ENCODE results near the gene OR5AU1.
A peak's percentile ranks its signal among the peaks of the same experiment; 100 is the strongest.
"Not testable (repeated sequence)": the region's sequence is repeated elsewhere in the genome, so short reads cannot be mapped to it uniquely, and the experiment has no call there.

Gene OR5AU1

GRCh38 chr14:21169573-21169972 is 13.7 kb upstream of the OR5AU1 start:
- no peak for ATAC-seq

DNA sequence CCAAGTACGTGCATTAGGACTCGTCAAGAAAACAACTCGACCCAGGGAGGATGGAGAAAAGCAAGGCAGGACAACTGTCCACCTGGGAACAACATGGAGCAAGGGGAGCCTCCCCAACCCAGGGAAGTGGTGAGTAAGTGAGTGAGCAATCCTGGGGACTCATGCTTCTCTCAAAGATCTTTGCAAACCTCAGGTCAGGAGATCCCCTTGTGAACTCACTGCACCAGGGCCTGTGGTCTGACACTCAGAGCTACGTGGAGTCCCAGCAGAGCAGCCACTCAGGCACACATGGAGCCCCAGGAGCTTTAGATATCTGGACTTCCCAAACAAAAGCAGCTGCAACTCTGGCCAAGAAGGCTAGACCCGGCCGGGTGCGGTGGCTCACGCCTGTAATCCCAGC is 12.2 kb upstream of the OR5AU1 start:
- no peak for ATAC-seq

- ATAC-seq, result not testable (repeated sequence)
These were observed 9.8 kb upstream of the OR5AU1 start for GRCh38 chr14:21165670-21166069.

- ATAC-seq, result not testable (repeated sequence)
These were observed 9.2 kb upstream of the OR5AU1 start for GRCh38 chr14:21165002-21165605.

DNA sequence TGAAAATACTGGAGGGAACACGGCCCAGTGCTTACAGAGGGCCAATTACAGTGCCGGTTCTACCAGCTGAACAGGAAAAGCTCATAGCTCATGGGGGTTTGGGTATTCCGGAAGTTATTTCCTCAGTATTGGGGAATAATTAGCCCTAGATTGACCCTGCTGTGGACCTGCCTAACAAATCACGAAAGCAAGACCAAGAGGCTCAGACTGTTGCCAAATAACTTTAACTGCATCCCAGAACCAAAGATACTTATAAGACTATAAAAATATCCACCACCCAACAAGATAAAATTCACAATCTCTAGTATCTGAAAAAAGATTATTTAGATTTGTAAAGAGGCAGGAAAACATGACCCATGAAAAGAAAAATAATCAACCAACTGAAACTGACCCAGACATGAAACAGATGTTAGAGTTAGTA is 8.0 kb upstream of the OR5AU1 start:
- no peak for ATAC-seq

DNA sequence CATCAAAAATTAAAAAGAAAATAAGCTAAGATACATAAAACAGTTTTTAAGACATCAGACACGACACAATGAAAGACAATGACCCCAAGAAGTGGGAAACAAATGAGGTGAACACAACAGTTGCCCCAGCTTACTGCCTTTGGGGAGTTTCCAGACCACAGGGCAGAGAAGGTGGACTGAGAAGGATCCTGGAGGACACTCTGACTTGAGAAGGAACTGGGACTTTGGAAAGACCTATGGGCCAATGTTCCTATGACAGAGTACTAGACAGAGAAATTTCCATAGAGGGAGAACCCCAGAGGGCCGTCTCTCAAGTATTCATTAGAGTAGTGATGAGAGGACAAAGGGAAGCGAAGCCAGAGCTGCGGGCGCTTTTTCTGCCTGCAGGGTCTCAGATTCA is 6.2 kb upstream of the OR5AU1 start:
- no peak for ATAC-seq

- no peak for ATAC-seq
These were observed 4.3 kb upstream of the OR5AU1 start for GRCh38 chr14:21160061-21160610.

DNA sequence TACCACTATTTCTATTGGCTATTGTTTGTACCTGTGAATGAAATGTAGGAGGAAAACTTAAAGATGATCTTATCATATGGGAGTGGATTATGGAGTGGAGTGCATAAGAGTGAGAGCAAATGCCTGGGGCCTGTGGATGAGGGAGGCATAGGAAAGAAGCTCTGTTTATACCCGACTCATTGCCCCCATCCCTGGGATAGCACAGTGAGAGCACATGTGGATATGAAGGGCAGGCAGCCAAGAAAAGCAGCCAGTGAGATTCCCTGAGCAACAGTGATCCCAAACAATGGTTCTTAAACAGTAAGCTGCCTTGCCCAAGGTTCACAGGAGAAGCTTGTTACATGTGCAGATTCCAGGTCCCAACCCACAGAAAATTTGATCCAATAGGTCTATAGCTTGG is 2.3 kb upstream of the OR5AU1 start:
- not testable (repeated sequence) for ATAC-seq

- no peak for ATAC-seq
These were observed 6.1 kb downstream of the OR5AU1 start for GRCh38 chr14:21149641-21150367.

DNA sequence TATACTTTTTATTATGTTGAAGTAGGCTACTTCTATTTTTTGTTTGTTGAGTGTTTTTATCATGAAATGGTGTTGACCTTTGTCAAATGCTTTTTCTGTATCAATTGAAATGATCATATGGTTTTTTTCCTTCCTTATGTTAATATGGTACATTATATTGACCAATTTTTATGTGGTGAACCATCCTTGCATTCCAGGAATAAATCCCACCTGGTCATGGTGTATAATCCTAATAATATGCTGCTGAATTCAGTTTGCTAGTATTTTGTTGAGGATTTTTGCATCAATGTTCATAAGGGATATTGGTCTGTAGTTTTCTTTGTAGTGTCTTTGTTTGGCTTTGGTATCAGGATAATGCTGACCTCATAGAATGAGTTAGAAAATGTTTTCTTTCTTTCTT is 10.4 kb downstream of the OR5AU1 start:
- no peak for ATAC-seq

GRCh38 chr14:21142357-21142756 is 13.5 kb downstream of the OR5AU1 start:
- no peak for ATAC-seq

GRCh38 chr14:21136024-21136423 is 19.8 kb downstream of the OR5AU1 start:
- no peak for ATAC-seq

DNA sequence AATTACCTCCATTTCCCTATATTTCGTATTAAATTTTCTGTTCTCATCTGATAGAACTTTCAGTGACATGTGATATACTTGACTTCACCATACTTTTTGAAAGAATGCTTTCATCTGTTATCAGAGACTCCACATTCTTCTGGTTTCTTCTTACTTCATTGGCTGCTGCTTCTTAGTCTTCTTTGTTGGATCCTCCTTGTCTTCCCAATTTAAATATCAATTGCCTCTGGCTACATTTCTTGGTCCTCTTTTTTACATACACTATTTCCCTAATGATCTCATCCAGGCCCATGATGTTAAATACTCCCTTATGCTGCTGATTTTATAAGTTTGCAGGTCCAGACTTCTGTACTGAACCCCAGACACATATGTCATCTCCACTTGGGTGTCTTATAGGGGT is 22.0 kb downstream of the OR5AU1 start:
- no peak for ATAC-seq

GRCh38 chr14:21123429-21123828 is 32.4 kb downstream of the OR5AU1 start:
- no peak for ATAC-seq

- peak in 1 of 2 donors; percentile 33 for ATAC-seq
These were observed 34.7 kb downstream of the OR5AU1 start for GRCh38 chr14:21121122-21121521.

GRCh38 chr14:21120686-21121085 is 35.2 kb downstream of the OR5AU1 start:
- ATAC-seq, result no peak

DNA sequence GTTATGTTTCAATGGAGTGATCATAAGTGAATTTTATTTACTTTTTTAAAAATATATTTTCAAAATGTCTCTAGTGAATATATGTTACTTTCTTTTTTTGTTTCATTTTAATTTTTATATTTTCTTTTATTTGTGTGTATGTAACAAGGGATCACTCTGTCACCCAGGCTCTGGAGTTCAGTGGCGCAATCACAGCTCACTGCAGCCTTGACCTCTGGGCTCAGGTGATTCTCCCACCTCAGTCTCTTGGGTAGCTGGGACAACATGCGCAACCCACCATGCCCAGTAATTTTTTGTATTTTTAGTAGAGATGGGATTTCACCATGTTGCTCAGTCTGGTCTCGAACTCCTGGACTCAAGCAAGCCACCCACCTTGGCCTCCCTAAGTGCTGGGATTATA is 36.9 kb downstream of the OR5AU1 start:
- ATAC-seq, result no peak

DNA sequence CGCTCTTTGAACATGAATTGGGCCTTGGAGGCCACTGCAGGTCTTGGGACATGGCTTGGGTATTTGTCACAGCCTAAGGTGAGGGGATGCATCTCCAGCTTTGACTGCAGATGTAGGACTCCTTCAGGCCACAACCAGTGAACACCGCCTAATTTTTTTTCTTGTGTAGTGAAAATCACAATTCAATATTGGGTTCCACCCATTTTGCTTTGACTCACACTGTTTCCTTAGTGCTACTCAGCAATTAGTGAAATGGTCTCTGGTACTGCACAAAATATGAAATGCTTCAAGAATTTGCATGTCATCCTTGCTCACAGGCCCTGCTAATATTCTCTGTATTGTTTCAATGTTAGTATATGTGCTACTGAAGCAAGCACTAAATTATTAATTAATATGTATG is 42.5 kb downstream of the OR5AU1 start:
- ATAC-seq, result no peak

DNA sequence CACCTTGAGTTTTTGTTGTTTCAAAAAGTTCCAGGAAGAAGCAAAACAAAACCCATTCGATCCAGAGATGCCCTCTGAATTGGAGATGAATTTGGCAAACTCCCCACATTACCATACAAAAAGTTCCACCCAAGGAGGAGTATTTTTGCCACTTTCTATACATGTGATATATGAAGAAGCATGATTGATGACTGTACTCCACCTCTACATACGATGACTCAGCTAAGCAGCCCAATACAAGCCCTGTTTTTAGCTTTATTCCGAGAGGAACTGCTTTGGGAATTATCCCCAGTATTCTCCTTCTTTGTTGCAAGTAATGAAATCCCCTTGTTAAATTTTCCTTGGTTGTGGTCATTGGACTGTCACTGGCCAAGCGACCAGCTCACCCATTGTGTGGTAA is 43.6 kb downstream of the OR5AU1 start:
- no peak for ATAC-seq

GRCh38 chr14:21109377-21110138 is 46.3 kb downstream of the OR5AU1 start:
- peak; percentile 73 to 82 for ATAC-seq

GRCh38 chr14:21108791-21109190 is 47.1 kb downstream of the OR5AU1 start:
- no peak for ATAC-seq

DNA sequence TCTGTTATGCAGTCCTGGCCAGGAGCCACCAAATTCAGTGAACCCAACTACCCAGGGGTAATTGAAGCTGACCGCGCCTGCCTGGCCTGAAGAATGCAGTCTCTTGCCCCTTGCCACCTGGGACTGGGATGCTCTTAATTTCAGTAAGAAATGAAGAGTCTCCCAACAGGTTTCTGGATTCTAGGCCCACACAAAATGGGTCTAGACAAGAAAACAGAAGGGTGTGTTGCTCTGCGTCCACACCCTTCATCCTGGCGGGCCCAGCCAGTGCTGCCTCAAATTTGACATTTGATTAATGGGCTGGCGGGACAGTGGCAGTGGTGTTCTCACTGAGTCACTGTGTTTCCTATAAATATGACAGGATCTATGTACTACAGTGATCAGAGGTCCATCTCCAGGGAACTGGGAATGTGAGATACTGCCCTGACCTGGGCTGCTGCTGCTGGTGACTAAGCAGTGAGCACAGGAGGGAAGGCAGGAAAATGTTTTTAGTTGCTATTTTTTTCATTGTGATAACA is 48.5 kb downstream of the OR5AU1 start:
- ATAC-seq, result no peak
